Stimulated activated CD4-positive, alpha-beta T cell treated with anti-CD3 and anti-CD28 coated beads, Interleukin-1b, Interleukin-23, amount 100 ng/mL, for 48 hours (primary cell): ENCODE data around the gene GPRC5B.

Experiments
- DNase-seq: peaks from one replicate; pipeline ENCODE4 v3.0.0-alpha.2; 2020

Gene GPRC5B

DNA sequence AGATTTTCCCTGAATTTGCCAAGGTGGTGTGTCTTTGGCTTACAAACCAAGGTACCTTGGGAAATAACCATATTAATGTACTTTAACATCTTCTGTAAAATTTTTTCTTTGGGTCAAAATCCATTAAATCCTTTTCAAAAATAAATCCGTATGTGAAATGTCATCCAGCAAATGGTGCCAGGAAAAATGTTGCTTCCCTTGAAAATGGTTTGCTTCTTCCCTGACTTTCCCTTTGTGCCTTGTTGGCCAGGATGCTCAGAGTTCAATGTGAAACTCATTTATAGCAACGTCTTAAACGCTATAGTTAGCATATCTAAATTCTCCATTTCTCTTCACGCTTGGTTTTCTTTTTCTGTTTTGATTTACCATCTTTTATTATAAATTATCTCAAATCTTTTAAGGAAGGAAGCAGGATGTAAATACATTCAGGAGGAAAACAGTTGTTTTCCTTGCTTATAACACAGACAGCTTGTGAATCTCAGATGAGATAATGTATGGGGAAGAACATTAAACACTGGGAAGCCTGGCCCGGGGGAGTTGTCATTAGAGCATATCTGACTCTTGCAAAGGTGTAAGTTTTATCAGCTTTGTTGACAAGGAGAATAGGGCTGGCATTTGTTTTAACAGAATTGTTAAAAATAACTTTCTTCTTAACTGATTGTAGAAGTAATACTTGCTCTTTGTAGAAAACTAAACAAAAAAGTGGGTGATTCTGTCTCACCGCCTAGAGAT, 42.1 kb downstream of the GPRC5B start:
- DNase-seq = no peak

GRCh38 chr16:19841184-19841583, 43.5 kb downstream of the GPRC5B start:
- DNase-seq = no peak

DNA sequence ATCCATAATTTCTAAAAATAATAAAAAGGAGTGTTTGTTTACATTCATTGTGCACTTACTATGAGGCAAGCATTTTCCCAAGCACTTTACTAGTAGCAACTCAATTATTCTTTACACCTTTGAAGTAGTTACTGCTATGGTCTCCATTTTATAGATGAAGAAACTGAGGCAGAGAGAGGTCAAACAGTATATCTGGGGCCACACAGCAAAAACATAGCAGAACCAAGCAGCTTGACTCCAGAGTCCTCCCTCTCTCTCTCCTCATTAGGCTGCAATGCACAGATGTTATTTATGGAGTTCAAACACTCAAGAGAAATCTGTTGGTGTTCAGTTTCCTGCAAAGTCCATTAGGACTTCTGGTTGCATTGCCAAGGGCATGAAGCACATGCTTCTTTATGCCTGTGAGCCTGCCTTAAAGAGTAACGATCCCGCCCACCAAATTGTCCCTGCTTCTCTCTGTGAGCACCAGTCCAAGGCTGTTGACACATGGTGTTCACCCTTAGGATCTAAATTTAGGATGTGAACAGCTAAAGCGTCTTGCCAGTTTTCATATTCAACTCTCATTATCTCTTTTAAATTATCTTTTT, 44.0 kb downstream of the GPRC5B start:
- no peak for DNase-seq

- no peak for DNase-seq
These were observed 46.5 kb downstream of the GPRC5B start for GRCh38 chr16:19837984-19838707.

DNA sequence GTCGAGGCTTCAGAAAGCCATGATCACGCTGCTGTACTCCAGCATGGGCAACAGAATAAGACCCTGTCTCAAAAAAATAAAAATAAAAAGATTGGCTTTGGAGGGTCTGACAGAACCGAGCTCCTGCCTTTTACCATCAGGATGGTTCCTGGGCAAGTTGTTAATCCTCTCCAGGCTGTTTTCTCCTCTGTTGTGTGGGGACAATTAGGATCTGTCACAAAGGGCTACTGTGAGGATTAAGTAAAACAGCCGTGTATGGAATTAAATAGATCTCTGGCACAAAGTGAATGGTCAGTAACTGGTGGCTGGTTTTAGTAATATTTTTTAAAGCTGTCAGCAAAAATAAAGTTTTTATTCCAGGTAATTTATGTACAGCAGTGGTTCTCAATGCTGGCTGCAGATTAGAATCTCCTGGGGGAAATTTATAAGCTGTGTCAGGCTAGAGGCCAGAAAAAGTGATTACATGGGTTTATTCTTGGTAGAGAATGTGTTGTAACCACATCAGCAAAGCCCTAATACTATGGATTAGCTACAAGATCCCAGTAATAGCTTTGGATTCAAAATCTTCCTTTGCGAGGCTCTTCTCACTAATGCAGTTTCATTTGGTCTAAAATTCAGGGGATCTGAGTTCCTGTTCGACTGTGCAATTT, 47.2 kb downstream of the GPRC5B start:
- DNase-seq = no peak

- no peak for DNase-seq
These were observed 48.7 kb downstream of the GPRC5B start for GRCh38 chr16:19835968-19836421.

GRCh38 chr16:19835196-19835595, 49.5 kb downstream of the GPRC5B start:
- no peak for DNase-seq

GRCh38 chr16:19833581-19833980, 51.1 kb downstream of the GPRC5B start:
- DNase-seq = no peak

GRCh38 chr16:19833176-19833575, 51.5 kb downstream of the GPRC5B start:
- no peak for DNase-seq

GRCh38 chr16:19831678-19832077, 53.0 kb downstream of the GPRC5B start:
- no peak for DNase-seq

DNA sequence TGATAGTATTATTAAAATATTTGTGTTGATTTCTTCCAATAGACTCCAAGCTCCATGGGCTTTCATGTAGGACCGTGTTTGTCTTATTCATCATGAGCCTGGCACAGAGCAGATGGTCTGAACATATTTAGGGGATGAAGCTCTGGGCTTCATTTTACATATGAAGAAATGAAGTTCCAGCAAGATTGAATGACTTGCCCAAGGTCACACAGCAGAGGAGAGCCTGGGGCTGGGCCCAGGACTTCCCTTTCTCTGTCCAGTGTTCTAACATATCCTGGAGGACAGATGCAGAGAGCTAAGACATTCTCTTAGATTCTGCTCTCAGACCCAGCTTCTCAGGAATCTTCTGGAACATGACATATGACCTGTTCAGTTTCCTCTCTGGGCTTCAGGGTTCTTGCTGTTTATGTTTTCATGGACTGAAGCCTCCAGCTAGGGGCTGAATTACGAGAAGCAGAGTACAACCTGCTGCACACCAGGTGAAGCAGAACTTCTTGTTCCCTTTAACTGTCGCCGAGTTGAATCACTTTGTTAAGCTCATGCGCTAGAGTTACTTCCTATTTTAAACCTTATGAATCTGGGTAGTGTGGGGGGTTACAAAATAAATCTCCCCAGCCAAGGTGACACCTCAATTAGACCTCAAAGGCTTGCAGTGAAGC, 53.6 kb downstream of the GPRC5B start:
- no peak for DNase-seq

DNA sequence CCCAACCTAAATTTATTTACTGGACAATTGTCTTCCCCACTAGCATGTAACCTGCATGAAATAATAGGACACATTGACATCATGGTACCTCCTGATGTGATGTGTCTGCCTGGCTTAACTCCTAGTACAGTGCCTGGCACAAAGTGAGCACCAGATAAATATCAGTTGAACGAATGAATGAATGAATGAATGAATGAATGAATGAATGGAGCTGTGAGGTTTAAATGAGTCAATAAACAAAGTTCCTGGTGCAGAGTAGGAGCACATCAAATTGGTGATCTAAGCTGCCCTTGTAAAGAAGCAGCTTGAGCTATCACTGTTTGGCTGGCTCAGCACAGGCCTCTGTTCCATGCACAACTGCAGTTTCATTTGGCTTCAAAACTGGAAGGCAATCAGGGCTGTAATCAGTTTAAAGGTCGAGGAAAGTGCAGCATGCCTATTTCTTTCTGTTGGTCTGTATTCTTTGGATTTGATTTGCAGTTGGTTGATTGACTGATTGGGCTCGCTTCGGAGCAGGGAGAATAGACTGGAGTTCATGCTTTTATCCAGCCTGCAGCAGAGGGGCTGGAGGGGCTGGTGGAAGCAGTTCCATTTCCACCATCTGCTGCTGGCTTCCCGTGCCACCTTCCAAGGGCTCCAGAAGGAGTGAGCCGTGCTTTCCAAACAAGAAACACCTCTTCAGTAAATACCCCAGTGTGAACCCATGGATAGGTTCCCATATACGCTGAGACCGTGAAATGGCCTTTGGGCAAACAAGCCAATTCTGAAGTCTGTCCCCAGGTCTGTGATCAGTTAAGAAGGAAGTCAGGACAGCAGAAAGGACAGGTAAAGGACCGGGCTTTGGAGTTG, 54.6 kb downstream of the GPRC5B start:
- DNase-seq = no peak

DNA sequence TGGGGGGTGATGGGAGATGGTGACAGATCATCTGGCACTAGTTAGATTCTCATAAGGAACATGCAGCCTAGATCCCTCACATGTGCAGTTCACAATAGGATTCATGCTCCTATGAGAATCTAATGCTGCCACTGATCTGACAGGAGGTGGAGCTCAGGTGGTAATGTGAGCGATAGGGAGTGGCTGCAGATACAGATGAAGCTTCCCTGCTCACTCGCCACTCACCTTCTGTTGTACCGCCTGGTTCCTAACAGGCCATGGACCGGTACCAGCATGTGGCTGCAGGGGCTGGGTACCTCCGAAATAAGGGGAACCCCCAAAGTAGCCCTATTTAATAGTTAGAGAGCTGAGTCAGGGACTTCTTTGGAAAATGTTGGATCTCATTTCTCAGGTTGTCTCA, 60.4 kb downstream of the GPRC5B start:
- no peak for DNase-seq

DNA sequence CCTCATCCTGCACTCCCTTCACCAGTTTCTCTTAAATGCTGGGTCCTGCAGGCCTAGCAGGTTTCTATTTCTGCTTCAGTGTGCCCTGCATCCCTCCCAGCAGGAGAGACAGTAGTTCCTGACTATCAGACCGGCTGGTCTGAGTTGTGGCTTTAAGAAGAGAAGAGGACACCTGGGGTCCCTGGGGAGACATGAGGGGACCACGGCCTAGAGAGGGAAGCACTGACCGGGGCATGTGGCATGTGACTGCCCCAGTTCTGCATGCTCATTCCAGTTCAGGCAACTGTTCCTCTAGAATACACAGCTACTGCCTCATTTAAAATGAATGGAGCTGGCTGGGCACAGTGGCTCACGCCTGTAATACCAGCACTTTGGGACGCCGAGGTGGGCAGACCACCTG, 61.3 kb downstream of the GPRC5B start:
- DNase-seq = no peak

- no peak for DNase-seq
These were observed 62.1 kb downstream of the GPRC5B start for GRCh38 chr16:19822533-19822932.

- DNase-seq = no peak
These were observed 66.8 kb downstream of the GPRC5B start for GRCh38 chr16:19817875-19818274.

GRCh38 chr16:19817122-19817521, 67.5 kb downstream of the GPRC5B start:
- DNase-seq = no peak

GRCh38 chr16:19815418-19815817, 69.2 kb downstream of the GPRC5B start:
- DNase-seq = no peak

- no peak for DNase-seq
These were observed 71.7 kb downstream of the GPRC5B start for GRCh38 chr16:19812986-19813385.

DNA sequence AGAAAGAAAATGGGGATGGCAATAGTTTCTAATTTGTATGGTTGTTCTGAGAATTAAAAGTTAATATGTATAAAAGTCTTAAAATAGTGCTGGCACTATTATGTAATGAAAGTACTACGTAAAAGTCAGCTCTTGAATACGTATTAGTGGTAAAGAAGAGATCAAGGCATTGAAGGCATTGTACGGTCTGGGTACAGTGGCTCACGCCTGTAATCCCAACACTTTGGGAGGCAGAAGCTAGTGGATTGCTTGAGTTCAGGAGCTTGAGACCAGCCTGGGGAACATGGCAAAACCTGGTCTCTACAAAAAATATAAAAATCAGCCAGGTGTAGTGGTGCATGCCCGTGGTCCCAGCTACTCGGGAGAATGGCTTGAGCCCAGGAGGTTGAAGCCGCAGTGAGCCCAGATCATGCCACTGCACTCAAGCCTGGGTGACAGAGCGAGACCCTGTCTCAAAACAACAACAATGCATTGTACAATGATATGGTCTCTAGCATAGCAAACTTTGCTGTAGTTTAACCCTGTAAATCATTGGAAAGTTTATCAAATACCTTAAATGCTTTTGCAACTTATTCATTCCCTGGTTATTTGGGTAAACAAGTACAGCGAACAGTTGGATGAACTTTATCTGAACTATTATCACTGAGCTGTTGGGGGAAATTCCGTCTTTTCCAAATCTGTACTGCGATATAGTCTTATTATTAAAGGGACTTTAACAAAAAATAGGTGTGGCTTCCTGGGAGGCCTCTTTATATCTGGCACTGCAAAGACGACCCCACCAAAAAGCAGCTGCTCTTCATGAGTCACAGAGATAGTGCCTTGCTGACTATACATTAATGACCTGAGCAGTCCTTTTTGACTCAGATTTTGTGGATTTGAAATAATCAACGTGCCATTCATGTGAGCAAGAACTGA, 73.6 kb downstream of the GPRC5B start:
- no peak for DNase-seq

DNA sequence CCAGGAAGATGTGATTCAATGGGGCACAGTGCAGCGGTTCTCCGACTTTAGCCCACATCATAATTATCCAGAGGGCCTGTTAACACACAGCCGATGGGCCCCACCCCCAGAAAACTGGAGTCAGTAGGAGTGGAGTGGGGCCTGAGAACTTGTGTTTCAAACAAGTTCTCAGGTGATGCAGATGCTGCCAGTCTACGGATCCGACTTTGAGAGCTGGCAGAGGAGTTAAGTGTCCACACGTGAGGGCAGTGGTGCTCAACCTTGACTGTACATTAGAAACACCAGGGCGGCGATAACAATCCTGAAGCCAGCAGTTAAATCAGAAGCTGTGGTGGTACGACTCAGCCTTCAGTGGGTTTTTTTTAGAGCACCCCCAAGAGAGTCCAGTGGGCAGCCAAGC, 75.0 kb downstream of the GPRC5B start:
- DNase-seq = no peak
